Measurements from ENCODE around the gene SFMBT1.

SFMBT1 gene

GRCh38 chr3:52874160-52874701, 171.6 kb downstream of the SFMBT1 start:
- TF ChIP-seq, protein P1, sequence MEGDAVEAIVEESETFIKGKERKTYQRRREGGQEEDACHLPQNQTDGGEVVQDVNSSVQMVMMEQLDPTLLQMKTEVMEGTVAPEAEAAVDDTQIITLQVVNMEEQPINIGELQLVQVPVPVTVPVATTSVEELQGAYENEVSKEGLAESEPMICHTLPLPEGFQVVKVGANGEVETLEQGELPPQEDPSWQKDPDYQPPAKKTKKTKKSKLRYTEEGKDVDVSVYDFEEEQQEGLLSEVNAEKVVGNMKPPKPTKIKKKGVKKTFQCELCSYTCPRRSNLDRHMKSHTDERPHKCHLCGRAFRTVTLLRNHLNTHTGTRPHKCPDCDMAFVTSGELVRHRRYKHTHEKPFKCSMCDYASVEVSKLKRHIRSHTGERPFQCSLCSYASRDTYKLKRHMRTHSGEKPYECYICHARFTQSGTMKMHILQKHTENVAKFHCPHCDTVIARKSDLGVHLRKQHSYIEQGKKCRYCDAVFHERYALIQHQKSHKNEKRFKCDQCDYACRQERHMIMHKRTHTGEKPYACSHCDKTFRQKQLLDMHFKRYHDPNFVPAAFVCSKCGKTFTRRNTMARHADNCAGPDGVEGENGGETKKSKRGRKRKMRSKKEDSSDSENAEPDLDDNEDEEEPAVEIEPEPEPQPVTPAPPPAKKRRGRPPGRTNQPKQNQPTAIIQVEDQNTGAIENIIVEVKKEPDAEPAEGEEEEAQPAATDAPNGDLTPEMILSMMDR (IDR thresholded peaks at IDR 0.05): no peak
- no peak overlapping the region for H3K4me3 ChIP-seq (ENCODE audit: low read depth, low read length)

DNA sequence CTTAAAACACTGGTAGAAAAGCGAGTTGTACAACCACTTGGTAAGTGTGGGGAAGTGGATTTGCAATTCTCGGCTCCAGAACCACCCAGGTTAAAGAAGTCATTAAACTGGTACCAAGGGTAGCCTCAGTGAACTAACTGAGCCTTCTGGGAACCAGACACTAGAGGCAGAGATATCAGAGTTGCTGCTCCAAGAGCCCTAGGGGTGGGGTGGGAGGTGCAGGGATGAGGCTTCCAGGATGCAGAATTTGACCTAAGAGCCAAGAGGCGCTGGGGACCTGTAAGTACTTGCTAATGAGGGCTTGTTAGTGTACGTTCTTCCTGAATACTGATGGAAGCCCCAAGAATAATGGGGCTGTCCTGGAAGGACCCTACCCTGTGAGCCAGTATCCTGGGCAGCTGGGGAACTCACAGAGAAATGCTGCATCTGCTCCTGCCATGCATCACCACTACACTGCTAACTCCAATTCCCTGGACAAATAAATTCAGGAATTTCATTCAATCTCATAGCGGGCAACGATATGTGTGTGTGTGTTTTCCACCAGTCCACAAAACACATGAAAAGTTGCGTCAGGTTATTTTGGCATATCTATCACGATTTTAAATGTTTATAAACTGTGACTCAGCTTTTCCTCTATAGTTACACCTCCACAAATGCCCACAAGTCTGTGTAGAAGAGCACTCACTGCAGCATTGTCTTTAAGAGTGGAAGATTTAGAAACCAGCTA, 172.3 kb downstream of the SFMBT1 start:
- TF ChIP-seq, protein P1 (IDR thresholded peaks at IDR 0.05): no peak
- peaks cover 11% of the 10 kb centered on the region for H3K79me2 ChIP-seq
- H3K27me3 ChIP-seq (ENCODE audit: control insufficient read depth, insufficient read depth, low read length): no peaks in the 10 kb centered on the region
- H3K9ac ChIP-seq: no peak overlapping the region
- H3K36me3 ChIP-seq (ENCODE audit: control insufficient read depth, insufficient read depth, low read length): no peaks in the 10 kb centered on the region
- H2AFZ ChIP-seq: no peak overlapping the region
- no peaks in the 10 kb centered on the region for H3K9me3 ChIP-seq (ENCODE audit: control insufficient read depth, low read length)
- no peaks in the 10 kb centered on the region for H3K4me1 ChIP-seq
- H3K4me2 ChIP-seq (ENCODE audit: low read length): no peak overlapping the region
- H3K4me3 ChIP-seq (ENCODE audit: low read depth, low read length): no peak overlapping the region
- no peak overlapping the region for H3K27ac ChIP-seq

More at GRCh38 chr3:52874160-52874701, 171.6 kb downstream of the SFMBT1 start:
- H2AFZ ChIP-seq: no peak overlapping the region
- no peaks in the 10 kb centered on the region for H3K36me3 ChIP-seq (ENCODE audit: control insufficient read depth, insufficient read depth, low read length)
- H3K9ac ChIP-seq: no peak overlapping the region
- peaks cover 13% of the 10 kb centered on the region for H3K79me2 ChIP-seq
- no peaks in the 10 kb centered on the region for H3K4me1 ChIP-seq
- no peak overlapping the region for H3K27ac ChIP-seq
- H3K4me2 ChIP-seq (ENCODE audit: low read length): no peak overlapping the region
- H3K27me3 ChIP-seq (ENCODE audit: control insufficient read depth, insufficient read depth, low read length): no peaks in the 10 kb centered on the region
- no peaks in the 10 kb centered on the region for H3K9me3 ChIP-seq (ENCODE audit: control insufficient read depth, low read length)

- no peaks in the 10 kb centered on the region for H3K9me3 ChIP-seq (ENCODE audit: control insufficient read depth, low read length)
- no peaks in the 10 kb centered on the region for H3K36me3 ChIP-seq (ENCODE audit: control insufficient read depth, insufficient read depth, low read length)
- H3K9ac ChIP-seq: no peak overlapping the region
- no peak overlapping the region for H3K4me2 ChIP-seq (ENCODE audit: low read length)
- H3K4me3 ChIP-seq (ENCODE audit: low read depth, low read length): no peak overlapping the region
- peaks cover 5% of the 10 kb centered on the region for H3K79me2 ChIP-seq
- H3K4me1 ChIP-seq: no peaks in the 10 kb centered on the region
- H3K27ac ChIP-seq: no peak overlapping the region
- no peaks in the 10 kb centered on the region for H3K27me3 ChIP-seq (ENCODE audit: control insufficient read depth, insufficient read depth, low read length)
- no peak overlapping the region for H2AFZ ChIP-seq
- TF ChIP-seq, protein P1 (IDR thresholded peaks at IDR 0.05): no peak
These were observed 173.6 kb downstream of the SFMBT1 start for GRCh38 chr3:52872245-52872644.

DNA sequence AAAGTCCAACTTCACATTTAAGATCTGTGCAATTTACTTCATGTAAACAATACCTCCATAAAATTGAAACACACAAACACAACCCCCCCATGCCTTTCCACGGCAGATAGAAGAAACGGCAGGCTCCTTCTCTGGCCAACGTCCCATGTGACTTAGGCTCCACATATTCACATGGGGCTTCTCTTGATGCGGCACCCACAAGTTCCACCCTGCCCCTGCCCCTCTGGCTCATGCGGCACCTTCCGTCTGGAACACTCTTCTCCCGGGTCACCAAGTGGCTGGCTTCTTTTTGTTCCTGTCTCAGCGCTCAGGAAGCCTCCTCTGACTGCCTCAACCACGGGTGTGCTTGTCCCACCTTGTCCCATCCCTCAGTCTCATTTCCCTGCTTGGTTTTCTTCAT, 174.1 kb downstream of the SFMBT1 start:
- no peak overlapping the region for H2AFZ ChIP-seq
- no peak overlapping the region for H3K27ac ChIP-seq
- H3K4me1 ChIP-seq: no peaks in the 10 kb centered on the region
- H3K4me2 ChIP-seq (ENCODE audit: low read length): no peak overlapping the region
- peaks cover 3% of the 10 kb centered on the region for H3K79me2 ChIP-seq
- H3K9ac ChIP-seq: no peak overlapping the region
- H3K4me3 ChIP-seq (ENCODE audit: low read depth, low read length): no peak overlapping the region
- no peaks in the 10 kb centered on the region for H3K36me3 ChIP-seq (ENCODE audit: control insufficient read depth, insufficient read depth, low read length)
- no peaks in the 10 kb centered on the region for H3K27me3 ChIP-seq (ENCODE audit: control insufficient read depth, insufficient read depth, low read length)
- no peaks in the 10 kb centered on the region for H3K9me3 ChIP-seq (ENCODE audit: control insufficient read depth, low read length)
- TF ChIP-seq, protein P1 (IDR thresholded peaks at IDR 0.05): no peak

DNA sequence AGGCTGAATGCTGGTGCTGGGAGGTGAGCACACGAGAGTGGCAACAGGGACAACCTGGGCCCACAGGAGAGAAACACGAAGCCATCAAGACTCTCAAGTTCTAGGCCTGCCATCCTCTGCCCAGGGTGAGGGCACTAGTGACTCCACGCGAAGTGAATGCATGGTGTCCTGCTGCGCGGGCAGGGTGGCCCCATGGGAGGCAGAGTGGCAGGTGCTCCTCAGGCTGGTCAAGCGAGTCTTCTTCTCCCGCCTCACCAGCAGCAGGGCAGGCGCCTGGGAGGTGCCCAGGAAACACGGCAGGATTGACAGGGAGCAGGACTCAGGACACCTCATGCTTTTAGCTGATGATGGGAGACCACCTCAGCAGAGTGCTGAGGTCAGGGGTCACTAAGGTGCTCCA, 175.4 kb downstream of the SFMBT1 start:
- Histone ChIP-seq H3K4me2 (ENCODE audit: low read length) (no peak overlapping the region), H3K27ac (no peak overlapping the region), H3K36me3 (ENCODE audit: control insufficient read depth, insufficient read depth, low read length) (no peaks in the 10 kb centered on the region), H3K79me2 (no peaks in the 10 kb centered on the region), H3K9ac (no peak overlapping the region), H3K4me3 (ENCODE audit: low read depth, low read length) (no peak overlapping the region), H3K27me3 (ENCODE audit: control insufficient read depth, insufficient read depth, low read length) (no peaks in the 10 kb centered on the region), H2AFZ (no peak overlapping the region), H3K4me1 (no peaks in the 10 kb centered on the region), H3K9me3 (ENCODE audit: control insufficient read depth, low read length) (no peaks in the 10 kb centered on the region)
- TF ChIP-seq, protein P1 (IDR thresholded peaks at IDR 0.05): no peak

All from parathyroid adenoma (tissue), 2 donors.